Daoy (cell line): Measurements from ENCODE around the gene TMEM45A. TPM values are rescaled to one million over a fixed set of nuclear protein-coding genes. Genes with fewer than 3 reads are reported as not detected.

Experiments used
- DNase-seq: peaks from one replicate; pipeline ENCODE4 v3.0.0-alpha.2; 2015; ENCODE audit warnings: low read depth
- total RNA-seq: library from RNA; depleted of rRNA; stranded (reverse); fragments of >200 nt; shearing (Covaris generic); gene quantifications from 2 replicates; pipeline ENCODE4 v1.2.3, GENCODE V29; 2014

Gene TMEM45A
- total RNA-seq, 1 experiment from 2014 or later = 26.9 TPM

DNA sequence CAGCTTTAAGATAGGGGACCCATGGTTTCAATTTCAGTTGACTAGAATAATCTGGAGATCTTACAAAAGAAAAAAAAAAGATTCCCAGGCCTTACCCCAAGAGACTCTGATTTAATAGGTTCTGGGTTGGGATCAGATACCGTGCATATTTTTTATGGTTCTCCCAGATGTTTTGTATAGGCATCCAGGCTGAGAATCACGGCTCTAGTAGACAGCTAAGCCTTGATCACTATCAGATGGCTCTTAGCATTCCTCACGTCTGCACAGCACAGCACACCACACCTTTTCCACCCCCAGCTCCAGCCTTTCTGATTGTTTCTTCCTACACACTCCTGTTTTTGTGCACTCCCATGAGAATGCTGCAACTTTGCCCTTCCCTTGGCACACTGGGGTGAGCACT lies 40.8 kb downstream of the TMEM45A start:
- DNase-seq = no peak

DNA sequence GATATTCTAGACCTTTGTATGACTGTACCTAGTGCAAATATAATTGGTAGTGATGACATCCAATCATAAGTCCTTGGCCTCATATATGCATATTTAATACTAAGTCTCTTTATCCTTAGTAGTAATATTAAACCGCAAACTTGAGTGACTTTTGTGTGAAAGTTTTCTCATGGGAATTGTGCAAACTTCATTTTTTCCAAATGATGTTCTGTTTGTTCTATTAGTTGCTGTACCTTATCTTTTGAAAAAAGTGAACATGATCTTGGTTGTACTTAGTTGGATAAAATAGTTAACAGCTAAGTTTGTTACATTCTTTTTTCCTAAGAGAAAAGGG lies 43.2 kb downstream of the TMEM45A start:
- DNase-seq = no peak

DNA sequence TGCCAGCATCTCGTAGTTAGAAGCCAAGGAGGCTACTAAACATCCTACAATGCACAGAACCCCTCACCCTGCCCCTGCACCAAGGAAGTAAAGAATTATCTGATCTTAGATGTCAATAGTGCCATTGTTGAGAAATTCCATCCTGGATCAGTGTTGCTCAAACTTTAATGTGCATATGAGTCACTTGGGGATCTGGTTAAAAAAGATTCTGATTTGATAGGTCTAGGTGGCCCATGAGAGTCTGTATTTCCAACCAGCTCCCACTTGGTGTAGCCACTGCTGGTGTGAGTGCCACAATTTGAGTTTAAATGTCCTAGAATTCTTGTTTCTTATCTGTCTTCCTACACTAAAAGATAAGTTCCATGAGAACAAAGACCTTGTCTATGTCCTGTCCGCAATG lies 43.7 kb downstream of the TMEM45A start:
- DNase-seq = no peak

DNA sequence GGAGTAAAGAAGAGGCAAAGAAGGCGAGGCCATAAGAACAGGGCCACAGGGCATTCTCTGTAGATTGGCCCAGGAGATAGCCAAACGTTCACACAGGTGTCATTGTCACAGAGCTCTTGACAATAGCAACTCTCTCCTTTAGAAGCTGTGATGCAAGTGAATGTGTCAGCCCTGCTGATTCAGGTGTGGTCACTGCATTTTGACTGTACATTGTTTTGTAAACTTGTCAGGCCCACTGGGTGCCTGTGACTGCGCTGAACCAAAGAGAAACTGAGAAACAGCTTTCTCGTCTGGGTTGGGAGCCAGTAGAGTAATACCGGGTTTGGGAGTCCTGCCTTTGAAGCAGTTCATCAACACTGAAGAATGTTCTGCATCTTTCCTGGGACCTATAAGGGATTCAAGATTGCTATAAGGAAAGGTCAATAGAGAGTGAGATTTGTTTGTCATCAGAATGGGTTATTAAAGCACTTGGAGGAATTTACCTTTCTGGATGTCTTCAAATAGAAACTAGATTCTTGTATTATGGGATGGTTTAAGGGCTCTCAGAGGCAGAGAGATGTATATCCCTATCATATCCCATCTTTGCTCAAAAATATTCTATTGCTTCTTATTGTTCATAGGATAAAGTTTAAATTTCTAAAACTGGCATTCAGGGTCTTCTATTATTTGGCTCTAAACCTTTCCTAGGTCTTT lies 45.4 kb downstream of the TMEM45A start:
- DNase-seq = no peak

DNA sequence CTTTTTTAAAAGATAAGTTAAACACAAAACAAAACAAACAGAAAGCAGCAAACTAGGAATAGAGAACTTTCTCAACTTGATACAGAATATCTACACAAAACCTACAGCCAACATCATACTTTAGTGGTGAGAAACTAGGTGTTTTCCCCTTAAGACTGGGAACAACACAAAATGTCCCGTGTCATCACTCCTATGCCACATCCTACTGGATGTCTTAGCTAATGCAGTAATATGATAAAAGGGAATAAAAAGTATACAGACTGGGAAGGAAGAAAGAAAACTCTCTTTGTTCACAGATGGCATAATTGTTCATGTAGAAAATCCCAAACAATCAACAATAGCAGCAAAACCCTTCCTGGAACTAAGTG lies 45.9 kb downstream of the TMEM45A start:
- DNase-seq = no peak

DNA sequence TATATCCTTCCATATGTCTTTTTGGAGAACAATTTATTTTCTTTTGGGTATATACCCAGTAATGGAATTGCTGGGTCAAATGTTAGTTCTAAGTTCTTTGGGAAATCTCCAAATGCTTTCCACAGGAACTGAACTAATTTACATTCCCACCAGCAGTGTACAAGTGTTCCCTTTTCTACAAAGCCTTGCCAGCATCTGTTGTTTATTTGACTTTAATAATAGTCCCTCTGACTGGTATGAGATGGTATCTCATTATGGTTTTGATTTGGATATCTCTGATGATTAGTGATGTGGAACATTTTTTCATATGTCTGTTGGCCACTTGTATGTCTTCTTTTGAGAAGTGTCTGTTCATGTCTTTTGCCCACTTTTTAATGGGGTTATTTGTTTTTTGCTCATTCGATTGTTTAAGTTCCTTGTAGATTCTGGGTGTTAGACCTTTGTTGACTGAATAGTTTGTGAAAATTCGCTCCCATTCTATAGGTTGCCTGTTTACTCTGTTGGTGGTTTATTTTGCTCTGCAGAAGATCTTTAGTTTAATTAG lies 48.4 kb downstream of the TMEM45A start:
- no peak for DNase-seq

DNA sequence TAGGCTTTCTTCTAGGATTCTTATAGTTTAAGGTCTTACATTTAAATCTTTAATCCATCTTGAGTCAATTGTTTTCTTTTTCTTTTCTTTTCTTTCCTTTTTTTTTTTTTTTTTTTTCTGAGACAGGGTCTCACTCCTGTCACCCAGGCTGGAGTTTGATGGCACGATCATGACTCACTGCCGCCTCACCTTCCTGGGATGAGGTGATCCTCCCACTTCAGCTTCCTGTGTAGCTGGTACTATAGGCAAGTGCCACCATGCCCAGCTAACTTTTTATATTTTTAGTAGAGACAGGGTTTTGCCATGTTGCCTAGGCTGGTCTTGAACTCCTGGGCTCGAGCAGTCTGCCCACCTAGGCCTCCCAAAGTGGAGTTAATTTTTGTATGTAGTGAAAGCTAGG lies 49.0 kb downstream of the TMEM45A start:
- DNase-seq = peak; percentile 41

DNA sequence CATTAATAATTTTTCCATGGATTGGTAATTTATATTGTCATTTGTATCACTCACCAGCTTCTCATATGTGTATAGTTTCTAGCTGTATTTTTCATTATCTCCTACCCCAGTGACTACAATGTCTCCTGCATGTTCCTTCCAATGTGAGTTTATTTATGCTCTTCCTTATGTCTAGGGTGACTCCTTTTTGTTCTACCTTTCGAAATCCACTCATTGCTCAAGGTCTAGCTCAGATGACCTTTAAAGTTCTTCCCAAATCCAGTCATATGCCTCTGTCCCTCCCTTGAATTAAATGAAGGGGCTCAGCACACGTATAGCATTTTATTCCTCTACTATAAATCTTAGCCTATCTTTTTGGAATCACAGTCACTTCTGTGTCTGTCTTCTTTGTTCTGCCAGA lies 53.0 kb downstream of the TMEM45A start:
- no peak for DNase-seq

DNA sequence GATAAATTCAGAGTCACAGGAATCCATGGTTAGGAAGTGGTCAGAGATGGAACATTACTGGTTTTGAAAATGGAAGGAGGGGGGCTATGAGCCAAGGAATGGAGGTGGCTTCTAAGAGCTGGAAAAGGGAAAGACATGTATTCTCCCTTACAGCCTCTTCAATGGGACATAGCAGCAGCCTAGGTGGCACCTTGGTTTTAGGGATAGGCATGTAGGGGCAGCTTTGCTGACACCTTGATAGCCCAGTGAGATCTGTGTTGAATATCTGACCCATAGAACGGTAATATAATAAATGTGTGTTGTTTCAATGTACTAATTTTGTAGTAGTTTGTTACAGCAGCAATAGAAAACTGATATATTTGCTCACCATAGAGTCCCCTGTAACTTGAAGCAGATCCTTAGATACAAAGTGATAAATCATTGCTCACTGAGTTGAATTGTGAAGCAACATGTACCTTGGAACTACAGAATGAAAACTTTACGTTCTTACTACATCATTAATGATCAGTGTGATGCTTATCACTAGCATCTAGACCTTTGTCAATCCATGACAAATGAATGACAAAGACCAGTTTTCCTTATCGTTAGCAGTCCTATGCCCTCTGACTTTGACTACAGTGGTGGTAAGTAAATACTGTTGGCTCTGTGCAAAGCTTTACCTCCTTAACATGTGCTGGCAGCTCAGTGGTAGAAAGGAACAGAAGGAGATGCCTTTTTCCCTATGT lies 53.8 kb downstream of the TMEM45A start:
- DNase-seq = no peak

DNA sequence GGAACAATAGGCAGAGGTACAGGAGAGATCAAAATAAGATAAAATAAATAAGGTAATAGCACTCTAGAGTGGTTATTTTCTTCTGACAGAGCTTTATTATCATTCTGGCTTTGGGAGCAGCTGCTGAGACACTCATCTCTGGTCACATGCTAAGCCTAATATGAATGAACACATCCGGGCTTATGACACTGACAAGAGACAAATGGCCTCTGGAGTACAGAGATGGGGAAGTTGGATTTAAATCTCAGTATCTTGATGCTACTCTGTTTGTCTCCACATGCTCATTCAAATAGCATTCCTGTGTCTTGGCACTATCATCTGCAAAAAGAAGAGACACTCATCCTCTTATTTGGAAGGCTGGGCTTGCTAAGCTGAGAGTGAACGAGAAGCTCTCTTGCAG lies 55.6 kb downstream of the TMEM45A start:
- no peak for DNase-seq

DNA sequence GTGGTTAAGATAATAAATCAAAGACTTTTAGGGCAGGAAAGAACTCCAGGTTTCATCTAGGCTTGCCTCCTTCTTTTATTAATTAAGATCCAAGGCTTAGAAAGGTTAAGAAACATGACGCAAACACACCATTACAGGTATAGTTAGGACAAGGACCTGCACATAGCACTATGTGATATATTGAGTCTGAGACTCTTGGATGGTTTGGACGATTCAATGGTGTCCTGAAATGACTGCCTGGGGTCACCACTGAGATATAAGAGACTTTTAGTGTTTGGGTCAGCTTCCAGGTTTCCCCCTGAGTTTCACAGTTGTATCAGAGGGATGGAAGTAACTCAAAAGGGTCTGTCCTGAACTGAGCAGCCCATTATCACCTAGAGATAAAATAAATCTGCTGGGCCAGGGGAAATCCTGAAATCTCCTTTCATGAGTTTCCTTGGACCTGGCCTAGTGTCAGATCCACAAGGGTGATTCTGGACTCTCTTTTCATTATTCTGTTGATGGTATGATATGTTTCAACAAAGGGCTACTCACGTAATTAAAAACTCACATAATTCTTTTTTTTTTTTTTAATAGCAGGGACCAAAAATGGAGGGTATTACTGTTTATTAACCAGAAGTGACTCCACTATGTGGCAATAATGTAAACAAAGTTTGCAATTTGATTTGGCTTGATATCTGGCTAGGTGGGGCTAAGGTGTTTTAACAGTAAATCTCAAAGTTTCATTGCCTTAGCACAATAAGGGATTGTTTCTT lies 61.4 kb downstream of the TMEM45A start:
- DNase-seq = no peak

DNA sequence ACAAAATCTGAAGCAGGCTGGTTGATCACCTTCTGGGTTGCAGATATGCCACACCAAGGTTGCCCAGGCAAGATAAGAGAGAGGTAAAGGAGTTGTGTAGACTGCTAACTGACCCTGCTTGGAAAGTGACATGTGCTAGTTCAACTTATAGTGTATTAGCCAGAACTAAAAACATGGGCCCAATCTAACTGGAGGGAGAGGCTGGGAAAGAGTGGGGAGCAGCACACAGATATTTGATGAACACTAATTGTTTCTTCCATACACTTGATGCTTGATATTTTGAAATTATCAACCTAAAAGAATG lies 61.9 kb downstream of the TMEM45A start:
- DNase-seq = no peak

DNA sequence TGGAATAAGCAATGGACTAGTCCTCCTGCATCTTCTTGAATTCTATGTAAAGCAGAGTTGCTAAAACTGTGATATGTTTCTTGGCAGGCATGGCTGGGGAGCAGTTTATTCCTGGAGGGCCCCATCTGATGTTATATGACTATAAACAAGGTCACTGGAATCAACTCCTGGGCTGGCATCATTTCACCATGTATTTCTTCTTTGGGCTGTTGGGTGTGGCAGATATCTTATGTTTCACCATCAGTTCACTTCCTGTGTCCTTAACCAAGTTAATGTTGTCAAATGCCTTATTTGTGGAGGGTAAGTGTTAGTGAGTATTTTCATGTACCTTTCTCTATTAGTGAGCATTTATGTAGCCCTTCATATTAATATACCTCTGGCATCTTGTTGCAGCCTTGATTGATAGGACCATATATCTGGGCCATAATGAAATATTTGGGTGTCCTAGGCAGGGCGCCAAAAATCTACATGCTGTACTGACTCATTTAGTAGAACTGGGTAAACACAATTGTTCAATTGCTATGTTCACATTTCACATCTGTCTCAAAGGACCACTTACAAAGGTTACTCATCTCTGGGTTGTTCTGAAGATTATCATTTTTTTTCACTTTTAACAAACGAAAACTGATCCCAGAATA lies 64.4 kb downstream of the TMEM45A start:
- peak; percentile 71 for DNase-seq

DNA sequence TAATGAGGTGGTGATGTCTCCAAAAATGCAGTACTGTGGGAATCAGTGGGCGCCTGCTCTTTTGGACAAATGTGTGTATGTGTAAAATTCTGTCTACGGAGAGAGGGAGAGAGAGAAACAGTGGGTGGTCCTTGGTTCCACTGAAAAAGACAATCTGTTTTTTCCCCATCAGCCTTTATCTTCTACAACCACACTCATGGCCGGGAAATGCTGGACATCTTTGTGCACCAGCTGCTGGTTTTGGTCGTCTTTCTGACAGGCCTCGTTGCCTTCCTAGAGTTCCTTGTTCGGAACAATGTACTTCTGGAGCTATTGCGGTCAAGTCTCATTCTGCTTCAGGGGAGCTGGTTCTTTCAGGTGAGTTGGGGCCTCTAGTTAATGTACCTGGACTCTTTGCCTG lies 65.8 kb downstream of the TMEM45A start:
- DNase-seq = no peak

DNA sequence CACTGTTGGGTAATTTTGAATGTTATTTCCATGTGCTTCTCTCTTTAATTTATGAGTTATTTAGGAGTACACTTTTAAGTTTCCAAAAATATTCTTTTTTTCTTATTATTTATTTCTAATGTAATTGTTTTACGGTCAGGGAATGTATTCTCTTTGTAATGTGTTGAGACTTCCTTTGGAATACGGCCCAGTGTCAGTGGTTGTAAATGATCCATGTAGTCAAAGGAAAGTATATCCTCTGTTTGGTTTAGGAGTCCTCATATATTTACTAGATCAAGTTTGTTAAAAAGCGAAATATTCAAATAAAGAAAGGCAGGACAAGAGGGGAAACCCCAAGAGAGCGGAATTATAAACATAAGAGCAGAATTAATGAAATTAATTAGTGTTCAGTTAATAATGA lies 68.0 kb downstream of the TMEM45A start:
- peak; percentile 43 for DNase-seq

DNA sequence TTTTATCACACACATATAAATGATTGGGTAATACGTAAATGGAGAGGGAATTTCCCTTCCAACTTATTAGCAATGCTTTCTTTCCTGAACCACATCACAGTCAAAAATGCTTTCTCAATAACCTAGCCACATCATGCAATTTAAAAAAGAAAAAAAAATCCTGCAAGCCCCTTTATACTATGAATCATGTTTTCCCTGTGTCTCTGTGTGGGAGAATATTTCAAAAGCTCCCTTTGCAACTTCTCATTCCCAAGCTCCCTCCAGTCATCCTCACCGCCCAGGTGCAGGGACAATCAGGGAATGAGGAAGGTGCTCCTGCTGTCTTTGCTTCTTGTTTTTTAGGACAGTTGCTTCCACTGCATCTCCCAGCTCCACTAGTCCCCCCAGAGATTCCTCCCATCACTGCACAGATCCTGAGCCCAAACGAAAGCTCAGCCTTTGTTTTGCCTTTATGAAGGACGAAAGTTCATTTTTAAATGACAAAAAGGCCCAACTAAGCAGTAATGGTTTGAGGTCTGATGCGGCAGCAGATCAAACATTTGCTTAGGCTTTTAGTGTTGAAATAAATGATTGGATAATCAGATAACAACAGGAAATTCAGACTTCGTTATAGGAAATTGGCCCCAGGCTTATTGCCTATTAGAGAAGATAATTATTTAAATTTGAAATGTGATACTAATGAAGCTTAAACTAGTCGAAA lies 69.2 kb downstream of the TMEM45A start:
- DNase-seq = peak; percentile 52

DNA sequence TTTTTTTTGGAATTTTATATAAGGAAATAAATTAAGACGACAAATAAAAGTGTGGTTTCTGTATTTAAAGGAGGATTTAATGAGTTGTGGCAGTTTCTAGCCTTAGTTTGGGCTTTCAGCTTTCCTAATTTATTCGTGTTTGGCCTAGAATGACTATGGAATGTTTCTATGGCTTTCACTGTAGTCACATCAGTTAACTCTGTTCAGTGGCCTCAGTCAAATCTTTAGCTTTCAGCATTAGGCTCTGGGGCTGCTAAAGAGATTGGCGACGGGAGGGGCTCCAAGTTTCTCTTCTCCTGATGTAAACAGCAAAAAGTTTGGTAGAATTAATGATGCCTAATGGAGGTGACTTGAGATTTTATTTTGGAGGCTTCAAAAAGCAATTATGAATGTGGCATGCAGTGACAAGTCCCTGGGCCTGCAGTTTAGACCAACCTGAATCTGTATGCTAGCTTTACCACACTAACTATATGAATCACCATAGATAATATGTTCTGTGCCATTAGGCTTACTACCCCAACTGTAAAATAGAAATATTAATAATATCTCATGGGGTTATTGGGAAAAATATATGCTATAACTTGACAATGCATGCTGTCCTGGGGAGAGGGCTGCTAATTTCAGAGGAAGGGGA lies 69.9 kb downstream of the TMEM45A start:
- DNase-seq = no peak

DNA sequence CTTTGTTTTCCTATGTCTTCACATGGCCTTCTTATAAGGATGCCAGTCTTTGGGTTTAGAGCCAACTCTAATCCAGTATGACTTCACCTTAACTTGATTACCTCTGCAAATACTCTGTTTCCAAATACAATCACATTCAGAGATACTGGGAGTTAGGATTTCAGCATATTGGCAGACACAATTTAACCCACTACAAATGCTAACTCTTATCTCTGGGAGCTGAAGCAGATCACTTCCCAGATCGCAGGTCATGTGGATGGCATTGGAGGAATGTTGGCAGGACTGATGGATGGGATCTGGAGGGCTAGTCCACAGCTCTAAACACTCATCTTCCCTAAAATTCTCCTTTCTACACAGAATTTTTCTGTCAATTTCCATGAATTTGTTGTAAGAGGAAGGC lies 70.8 kb downstream of the TMEM45A start:
- DNase-seq = no peak

DNA sequence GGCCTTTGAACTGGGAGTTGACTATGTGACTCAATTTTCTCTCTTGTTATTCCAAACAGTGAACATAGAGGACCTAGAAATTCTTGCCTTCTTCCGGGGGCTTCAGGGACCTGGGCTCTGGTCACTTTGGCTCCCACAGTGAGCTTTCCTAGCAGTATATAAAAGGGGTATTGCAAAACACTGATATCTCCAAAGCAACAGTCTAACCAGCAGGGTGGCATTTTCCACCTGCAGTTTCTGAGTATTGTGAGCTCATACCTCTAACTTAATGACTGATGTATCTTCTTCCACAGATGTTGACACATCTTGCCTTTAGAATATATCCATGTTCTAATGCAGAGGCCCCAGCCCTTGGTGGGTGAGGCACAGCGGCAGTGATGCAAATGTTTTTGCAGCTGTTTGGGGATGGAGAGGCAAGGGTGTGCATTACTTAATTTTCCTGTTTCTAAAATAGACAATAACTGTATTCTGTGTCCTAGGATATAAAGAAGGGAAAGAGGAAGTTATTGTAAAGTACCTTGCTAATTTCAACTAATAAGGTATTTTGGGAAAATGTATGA lies 71.3 kb downstream of the TMEM45A start:
- no peak for DNase-seq

DNA sequence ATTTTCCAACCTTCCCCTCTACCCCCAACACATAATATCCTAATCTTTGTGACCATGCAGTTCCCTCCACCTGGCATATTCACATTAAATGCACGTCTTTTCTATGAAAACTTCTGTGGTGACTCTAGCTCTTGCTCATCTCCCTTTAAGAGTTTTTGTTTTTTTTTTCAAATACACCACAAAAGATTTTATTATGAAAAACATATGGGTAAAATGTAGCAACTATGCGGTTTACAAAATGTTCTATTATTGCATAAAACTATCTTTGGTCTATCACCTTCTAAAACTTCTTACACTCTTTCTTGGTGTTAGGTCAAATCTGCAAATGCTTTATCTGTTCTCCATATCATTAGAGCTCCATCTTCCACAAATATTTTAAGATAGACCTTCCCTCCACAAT lies 78.4 kb downstream of the TMEM45A start:
- no peak for DNase-seq

DNA sequence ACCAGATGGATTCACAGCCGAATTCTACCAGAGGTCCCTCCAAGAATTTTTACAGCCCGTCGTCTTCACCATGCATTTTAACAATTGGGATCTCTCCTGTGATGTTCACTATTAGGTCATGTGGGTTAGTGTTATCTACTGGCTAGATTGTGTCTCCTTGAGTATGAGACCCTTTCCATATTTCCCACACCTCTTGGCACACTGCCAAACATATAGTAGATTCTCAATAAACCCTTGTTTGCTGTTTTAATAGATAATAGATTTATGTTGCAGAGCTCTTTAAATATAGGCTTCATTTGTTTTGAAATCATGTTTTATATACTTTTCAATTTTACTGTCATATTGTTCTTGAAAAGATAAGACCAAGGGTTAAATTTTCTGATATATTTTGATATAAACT lies 82.1 kb downstream of the TMEM45A start:
- DNase-seq = no peak
